MCF 10A (cell line): ENCODE results near the gene DCTN4. TPM values are rescaled to one million over a fixed set of nuclear protein-coding genes. Genes with fewer than 3 reads are reported as not detected.

Experiments used
- BruUV-seq: library from RNA; stranded (reverse); fragments of 400-500 nt; replicated peaks from 2 replicates; lab custom pipeline; 2021; lab: Mats Ljungman, UMichigan
- CTCF ChIA-PET: fragments of 300-600 bp; sonication (Branson Sonifier 250); formaldehyde crosslinking; extraction: SDS; loops from one replicate; lab custom pipeline; 2021; ENCODE audit warnings: antibody characterized with exemption, inconsistent platforms; lab: Yijun Ruan, JAX
- POLR2A ChIA-PET: fragments of 300-600, 350-650 bp; sonication (Branson Sonifier 250); formaldehyde crosslinking; extraction: SDS; loops from one replicate; lab custom pipeline; 2020; ENCODE audit warnings: antibody characterized with exemption, inconsistent platforms; lab: Yijun Ruan, JAX
- DNase-seq: peaks from one replicate; pipeline ENCODE4 v3.0.0-alpha.2; 2018; ENCODE audit not compliant: unreplicated experiment
- H3K27ac Mint-ChIP-seq: one replicate; pipeline ENCODE4 v1.8.0; 2022; ENCODE audit warnings: mild to moderate bottlenecking, low read depth, mixed read lengths; ENCODE audit not compliant: unreplicated experiment
- H3K27me3 Mint-ChIP-seq: one replicate; pipeline ENCODE4 v1.8.0; 2022; ENCODE audit warnings: mixed read lengths; ENCODE audit not compliant: insufficient read depth, unreplicated experiment
- H3K36me3 Mint-ChIP-seq: one replicate; pipeline ENCODE4 v1.8.0; 2022; ENCODE audit warnings: mild to moderate bottlenecking, moderate library complexity, mixed read lengths; ENCODE audit not compliant: insufficient read depth, unreplicated experiment
- H3K4me1 Mint-ChIP-seq: one replicate; pipeline ENCODE4 v1.8.0; 2022; ENCODE audit warnings: mixed read lengths; ENCODE audit not compliant: insufficient read depth, unreplicated experiment
- H3K4me3 Mint-ChIP-seq: one replicate; pipeline ENCODE4 v1.8.0; 2022; ENCODE audit warnings: mild to moderate bottlenecking, moderate library complexity, mixed read lengths; ENCODE audit not compliant: unreplicated experiment
- H3K9me3 Mint-ChIP-seq: one replicate; pipeline ENCODE4 v1.8.0; 2022; ENCODE audit warnings: mixed read lengths; ENCODE audit not compliant: unreplicated experiment
- CTCF ChIP-seq: fragments of 200-600 bp; IDR thresholded peaks from one replicate; pipeline ENCODE4 v1.8.0; 2022; ENCODE audit warnings: antibody characterized with exemption, mild to moderate bottlenecking; ENCODE audit not compliant: unreplicated experiment
- intact Hi-C: fragments of 100-400 bp; cut with micrococcal nuclease; formaldehyde crosslinking; loops from 2 replicates; pipeline ENCODE4 v1.14.1; 2022
- total RNA-seq: library from RNA; stranded (reverse); gene quantifications from 2 replicates; pipeline ENCODE4 v1.2.3, GENCODE V29; 2022

The DCTN4 gene
- total RNA-seq, 1 experiment from 2014 or later: 143 TPM

GRCh38 chr5:150763023-150763769 is 4.4 kb upstream of the DCTN4 start:
- Mint-ChIP-seq H3K4me3 (peak overlapping the region; percentile 30), H3K27ac (peak overlapping the region; percentile 95), H3K9me3 (peaks cover 8% of the 10 kb centered on the region), H3K27me3 (no peaks in the 10 kb centered on the region), H3K4me1 (peaks cover 30% of the 10 kb centered on the region), H3K36me3 (no peaks in the 10 kb centered on the region)
- intact Hi-C loops: loop anchor here (1.0 kb wide), 3 partner anchors 15 to 84 kb away; partner anchors contain the start of gene SMIM3
- TF ChIP-seq CTCF: peak; percentile 18
- peak; percentile 100 for DNase-seq
- no TSS peak for BruUV-seq
- ChIA-PET CTCF (interaction anchor here (0.6 to 18.3 kb wide), 27 partner anchors 9 to 402 kb away, joined by 3 to 348 read pairs (median 5); partner anchors contain the start of genes IRGM, RBM22 and SMIM3), POLR2A (interaction anchor here (0.7 to 18.2 kb wide), 25 partner anchors 9 to 491 kb away, joined by 3 to 541 read pairs (median 4); partner anchors contain the start of genes GM2A, RBM22, RPS14 and SMIM3)

GRCh38 chr5:150762211-150762610 is 3.4 kb upstream of the DCTN4 start:
- H3K27me3 Mint-ChIP-seq: no peaks in the 10 kb centered on the region
- H3K9me3 Mint-ChIP-seq: peaks cover 8% of the 10 kb centered on the region
- ChIA-PET CTCF (interaction anchor here (0.7 to 18.3 kb wide), 7 partner anchors 16 to 352 kb away, joined by 3 to 348 read pairs (median 22); partner anchors contain the start of genes IRGM and SMIM3), POLR2A (interaction anchor here (0.7 to 18.2 kb wide), 11 partner anchors 11 to 727 kb away, joined by 3 to 541 read pairs (median 7); partner anchors contain the start of genes RBM22, RPS14 and SMIM3)
- peaks cover 33% of the 10 kb centered on the region for H3K4me1 Mint-ChIP-seq
- H3K4me3 Mint-ChIP-seq: peak overlapping the region; percentile 30
- intact Hi-C loops: no loop called here
- peak overlapping the region; percentile 95 for H3K27ac Mint-ChIP-seq
- H3K36me3 Mint-ChIP-seq: peaks cover 3% of the 10 kb centered on the region
- no TSS peak for BruUV-seq
- no peak for TF ChIP-seq CTCF
- peak; percentile 76 for DNase-seq

GRCh38 chr5:150759334-150759583 is 442 bp upstream of the DCTN4 start:
- peaks cover 32% of the 10 kb centered on the region for H3K36me3 Mint-ChIP-seq
- TSS peak; percentile 83 for BruUV-seq
- H3K27ac Mint-ChIP-seq: no peak overlapping the region
- H3K27me3 Mint-ChIP-seq: no peaks in the 10 kb centered on the region
- DNase-seq: no peak
- TF ChIP-seq CTCF: no peak
- no peaks in the 10 kb centered on the region for H3K9me3 Mint-ChIP-seq
- ChIA-PET POLR2A (interaction anchor here (0.8 to 18.2 kb wide), 21 partner anchors 9 to 494 kb away, joined by 3 to 541 read pairs (median 7); partner anchors contain the start of genes GM2A, IRGM, RBM22 and SMIM3), CTCF (interaction anchor here (1.6 to 18.3 kb wide), 5 partner anchors 19 to 59 kb away, joined by 5 to 348 read pairs (median 8); partner anchors contain the start of genes RBM22 and SMIM3)
- intact Hi-C loops: no loop called here
- no peak overlapping the region for H3K4me3 Mint-ChIP-seq
- peaks cover 40% of the 10 kb centered on the region for H3K4me1 Mint-ChIP-seq

GRCh38 chr5:150758203-150758530 is 650 bp downstream of the DCTN4 start:
- H3K27ac Mint-ChIP-seq: no peak overlapping the region
- BruUV-seq: TSS peak; percentile 60
- TF ChIP-seq CTCF: no peak
- H3K36me3 Mint-ChIP-seq: peaks cover 43% of the 10 kb centered on the region
- no peaks in the 10 kb centered on the region for H3K27me3 Mint-ChIP-seq
- peaks cover 29% of the 10 kb centered on the region for H3K4me1 Mint-ChIP-seq
- POLR2A ChIA-PET: interaction anchor here (0.7 to 18.2 kb wide), 25 partner anchors 8 to 1015 kb away, joined by 3 to 541 read pairs (median 7); partner anchors contain the start of genes GM2A, IRGM, RBM22 and SMIM3
- no peak overlapping the region for H3K4me3 Mint-ChIP-seq
- CTCF ChIA-PET: interaction anchor here (0.7 to 18.3 kb wide), 11 partner anchors 12 to 198 kb away, joined by 3 to 348 read pairs (median 5); partner anchors contain the start of genes IRGM, RBM22 and SMIM3
- DNase-seq: no peak
- no peaks in the 10 kb centered on the region for H3K9me3 Mint-ChIP-seq
- intact Hi-C loops: loop anchor here (1.0 kb wide), 3 partner anchors 22 to 197 kb away; no protein-coding TSS in a partner anchor
